Panc1 (cell line): Measurements from ENCODE around the gene NOSTRIN. TPM values are rescaled to one million over a fixed set of nuclear protein-coding genes. Genes with fewer than 3 reads are reported as not detected.
"Not testable (repeated sequence)": the region's sequence is repeated elsewhere in the genome, so short reads cannot be mapped to it uniquely, and the experiment has no call there.

ENCODE experiments used
- ATAC-seq: fragments of 200-7000 bp; cut with Tn5 transposase; 2 replicates; pipeline ENCODE4 v1.9.1; 2020; ENCODE audit warnings: mild to moderate bottlenecking, moderate library complexity
- BruUV-seq: library from RNA; stranded (reverse); fragments of 400-500 nt; replicated peaks from 2 replicates; lab custom pipeline; 2021; lab: Mats Ljungman, UMichigan
- CTCF ChIA-PET: fragments of 300-600 bp; sonication (Branson Sonifier 250); formaldehyde crosslinking; loops from one replicate; lab custom pipeline; 2022; ENCODE audit warnings: antibody characterized with exemption; lab: Charles Lee
- POLR2A ChIA-PET: fragments of 300-600 bp; sonication (Branson Sonifier 250); formaldehyde crosslinking; loops from one replicate; lab custom pipeline; 2022; ENCODE audit warnings: antibody characterized with exemption; lab: Charles Lee
- DNase-seq: peaks from one replicate; pipeline ENCODE4 v3.0.0-alpha.2; 2010; ENCODE audit warnings: low read depth, low spot score
- H3K27ac ChIP-seq: 2 replicates; pipeline ENCODE4 v1.5.1; 2011; ENCODE audit warnings: mild to moderate bottlenecking, low read length, inconsistent platforms
- H3K27me3 ChIP-seq: fragments of 200-500 bp; sonication (Bioruptor generic); 2 replicates; pipeline ENCODE4 v1.6.0; 2014; ENCODE audit warnings: low read length, inconsistent platforms; ENCODE audit not compliant: control insufficient read depth, insufficient read depth
- H3K36me3 ChIP-seq: fragments of 200-500 bp; sonication (Bioruptor generic); 2 replicates; pipeline ENCODE4 v1.5.1; 2014; ENCODE audit warnings: inconsistent platforms, mild to moderate bottlenecking, low read length, moderate library complexity; ENCODE audit not compliant: control insufficient read depth, insufficient read depth
- H3K4me1 ChIP-seq: 2 replicates; pipeline ENCODE4 v1.5.1; 2011; ENCODE audit warnings: inconsistent platforms, mild to moderate bottlenecking, low read length, moderate library complexity; ENCODE audit not compliant: control insufficient read depth, insufficient read depth
- H3K4me3 ChIP-seq, 2 experiments: 2 replicates each; pipeline ENCODE4 v1.5.1; 2011 to 2012; ENCODE audit warnings: low read depth in 2 of 2, low read length in 2 of 2, mild to moderate bottlenecking in 2 of 2, inconsistent platforms in 1 of 2, moderate library complexity in 1 of 2
- H3K9me3 ChIP-seq: fragments of 200-500 bp; sonication (Bioruptor generic); 2 replicates; pipeline ENCODE4 v1.5.1; 2014; ENCODE audit warnings: low read depth, mild to moderate bottlenecking, inconsistent platforms, low read length, moderate library complexity; ENCODE audit not compliant: control insufficient read depth, insufficient read depth
- CTCF ChIP-seq: fragments of 450-650 bp; IDR thresholded peaks from 2 replicates; pipeline ENCODE4 v1.5.1; 2017; ENCODE audit warnings: mild to moderate bottlenecking
- POLR2AphosphoS5 ChIP-seq: IDR thresholded peaks from 2 replicates; pipeline ENCODE4 v1.6.1; 2012; ENCODE audit warnings: mild to moderate bottlenecking, low read depth, low read length, moderate library complexity
- REST ChIP-seq, 2 experiments: IDR thresholded peaks; 2 replicates each; pipeline ENCODE4 v1.6.1; 2011 to 2012; ENCODE audit warnings: low read depth in 2 of 2, control low read depth in 1 of 2, low read length in 1 of 2, mild to moderate bottlenecking in 1 of 2, moderate library complexity in 1 of 2; ENCODE audit not compliant: insufficient read depth in 1 of 2
- SIN3A ChIP-seq: IDR thresholded peaks from 2 replicates; pipeline ENCODE4 v1.6.1; 2012; ENCODE audit warnings: low read depth, mild to moderate bottlenecking, low read length, moderate library complexity, borderline replicate concordance; ENCODE audit not compliant: insufficient read depth
- TCF7L2 ChIP-seq: IDR thresholded peaks from 2 replicates; pipeline ENCODE4 v1.6.1; 2011; ENCODE audit warnings: mild to moderate bottlenecking, low read depth, low read length, inconsistent platforms
- in situ Hi-C: cut with HindIII; loops from 2 replicates; pipeline ENCODE4 v1.10.0; 2016; ENCODE audit warnings: low sequenced_read_pairs, low pct_unique_long_range_greater_than_20kb
- intact Hi-C: fragments of 100-400 bp; cut with micrococcal nuclease; formaldehyde crosslinking; loops from one replicate; pipeline ENCODE4 v1.10.0; 2022; ENCODE audit not compliant: unreplicated experiment
- total RNA-seq: library from RNA; stranded (reverse); gene quantifications from one replicate; pipeline ENCODE4 v1.2.1, GENCODE V29; 2021; ENCODE audit not compliant: unreplicated experiment

The NOSTRIN gene
- total RNA-seq, 1 experiment from 2014 or later = not detected

GRCh38 chr2:168766600-168766999 is 35.8 kb upstream of the NOSTRIN start:
- TF ChIP-seq POLR2AphosphoS5 (no peak), TCF7L2 (no peak), SIN3A (no peak), REST (IDR thresholded peaks at IDR 0.05; ENCODE audit: insufficient read depth in 1 of 2, low read depth in 2 of 2, low read length in 1 of 2) (no peak), CTCF (no peak)
- Histone ChIP-seq H3K27ac (no peak overlapping the region), H3K9me3 (no peaks in the 10 kb centered on the region), H3K4me3 (no peak overlapping the region), H3K36me3 (no peaks in the 10 kb centered on the region), H3K27me3 (no peaks in the 10 kb centered on the region), H3K4me1 (no peaks in the 10 kb centered on the region)
- ChIA-PET CTCF (no interaction called here), POLR2A (no interaction called here)
- ATAC-seq (no peak), DNase-seq (no peak)
- intact Hi-C loops (no loop called here), in situ Hi-C loops (no loop called here)
- no TSS peak for BruUV-seq

GRCh38 chr2:168767258-168767657 is 35.2 kb upstream of the NOSTRIN start:
- Histone ChIP-seq H3K27me3 (no peaks in the 10 kb centered on the region), H3K27ac (no peak overlapping the region), H3K4me3 (no peak overlapping the region), H3K4me1 (no peaks in the 10 kb centered on the region), H3K9me3 (no peaks in the 10 kb centered on the region), H3K36me3 (no peaks in the 10 kb centered on the region)
- TF ChIP-seq CTCF = no peak
- TF ChIP-seq POLR2AphosphoS5 = no peak
- no peak for TF ChIP-seq SIN3A
- TF ChIP-seq TCF7L2 = no peak
- no peak for TF ChIP-seq REST (IDR thresholded peaks at IDR 0.05; ENCODE audit: insufficient read depth in 1 of 2, low read depth in 2 of 2, low read length in 1 of 2)
- BruUV-seq = no TSS peak
- in situ Hi-C loops (no loop called here), intact Hi-C loops (no loop called here)
- ATAC-seq (no peak), DNase-seq (no peak)
- ChIA-PET CTCF (no interaction called here), POLR2A (no interaction called here)

GRCh38 chr2:168768357-168768756 is 34.1 kb upstream of the NOSTRIN start:
- DNase-seq, H3K9me3 ChIP-seq, H3K27me3 ChIP-seq, CTCF ChIA-PET, ATAC-seq, H3K4me3 ChIP-seq, H3K36me3 ChIP-seq, BruUV-seq, H3K27ac ChIP-seq, H3K4me1 ChIP-seq, intact Hi-C loops, in situ Hi-C loops, POLR2A ChIA-PET: not testable (repeated sequence)
